H1 (cell line): Measurements from ENCODE around the gene EPG5. TPM values are rescaled to one million over a fixed set of nuclear protein-coding genes. Genes with fewer than 3 reads are reported as not detected.

Experiments used
- CTCF ChIA-PET: fragments of 300-600 bp; sonication (Branson Sonifier 250); formaldehyde crosslinking; loops from one replicate; lab custom pipeline; 2021; ENCODE audit not compliant: partially characterized antibody; lab: Charles Lee
- POLR2A ChIA-PET: fragments of 300-600 bp; sonication (Branson Sonifier 250); formaldehyde crosslinking; loops from one replicate; lab custom pipeline; 2021; ENCODE audit warnings: inconsistent platforms; ENCODE audit not compliant: partially characterized antibody; lab: Charles Lee
- DNase-seq, 2 experiments: peaks; one replicate each; pipeline versions ENCODE4 v3.0.0 to v3.0.0-alpha.2; 2010 to 2022; ENCODE audit warnings: low spot score in 2 of 2, low read depth in 1 of 2, mixed read lengths in 1 of 2
- FAIRE-seq: peaks from 2 replicates; lab custom pipeline; 2011; peaks lifted over from hg19 to GRCh38; lab: Jason Lieb, UNC
- H2AFZ ChIP-seq: 2 replicates; pipeline ENCODE4 v1.8.1; 2012; ENCODE audit warnings: low read length, inconsistent platforms
- H2AK5ac ChIP-seq: 2 replicates; pipeline ENCODE4 v1.6.1; 2013; ENCODE audit warnings: low read depth, low read length
- H2BK120ac ChIP-seq: replicated peaks from 2 replicates; pipeline ENCODE3; 2013; ENCODE audit warnings: low read depth, low read length, inconsistent platforms
- H2BK12ac ChIP-seq: 2 replicates; pipeline ENCODE4 v1.6.1; 2013; ENCODE audit warnings: low read depth, low read length
- H2BK15ac ChIP-seq: 2 replicates; pipeline ENCODE4 v1.6.1; 2013; ENCODE audit warnings: low read length
- H2BK20ac ChIP-seq: 2 replicates; pipeline ENCODE4 v1.6.1; 2013; ENCODE audit warnings: low read length
- H2BK5ac ChIP-seq: 2 replicates; pipeline ENCODE4 v1.6.1; 2013; ENCODE audit warnings: low read depth, low read length
- H3K14ac ChIP-seq: 2 replicates; pipeline ENCODE4 v1.6.1; 2013; ENCODE audit warnings: inconsistent platforms; ENCODE audit not compliant: insufficient read length
- H3K18ac ChIP-seq: 2 replicates; pipeline ENCODE4 v1.6.1; 2013; ENCODE audit warnings: low read length; ENCODE audit errors: extremely low read depth
- H3K23ac ChIP-seq: 2 replicates; pipeline ENCODE4 v1.6.1; 2013; ENCODE audit warnings: inconsistent platforms; ENCODE audit not compliant: insufficient read length
- H3K23me2 ChIP-seq: 2 replicates; pipeline ENCODE4 v1.6.1; 2013; ENCODE audit warnings: low read depth, low read length
- H3K27ac ChIP-seq: 2 replicates; pipeline ENCODE4 v1.6.1; 2011; ENCODE audit warnings: low read depth, low read length, inconsistent platforms
- H3K27me3 ChIP-seq, 4 experiments: replicated peaks in 1 of 4; 1 replicate in 1 of 4; 2 replicates in 3 of 4; pipeline versions ENCODE4 v1.6.1 to v1.8.1; 2011 to 2013; ENCODE audit warnings: low read length in 3 of 4, mild to moderate bottlenecking in 3 of 4, inconsistent platforms in 2 of 4, mixed read lengths in 2 of 4, moderate library complexity in 1 of 4; ENCODE audit not compliant: control insufficient read depth in 3 of 4, insufficient read depth in 3 of 4; ENCODE audit errors: extremely low read depth in 1 of 4
- H3K36me3 ChIP-seq, 4 experiments: 2 replicates each; pipeline versions ENCODE4 v1.6.1 to v1.8.1; 2011 to 2013; ENCODE audit warnings: mild to moderate bottlenecking in 4 of 4, low read length in 3 of 4, moderate library complexity in 2 of 4, control low read depth in 1 of 4, inconsistent platforms in 1 of 4; ENCODE audit not compliant: insufficient read depth in 4 of 4, control insufficient read depth in 2 of 4
- H3K4ac ChIP-seq: replicated peaks from 2 replicates; pipeline ENCODE3; 2013; ENCODE audit warnings: low read length, low read depth, mixed read lengths, inconsistent platforms; ENCODE audit not compliant: insufficient read length
- H3K4me1 ChIP-seq, 4 experiments: replicated peaks in 1 of 4; 1 replicate in 1 of 4; 2 replicates in 3 of 4; pipeline versions ENCODE4 v1.6.1 to v1.8.1; 2011 to 2013; ENCODE audit warnings: low read length in 3 of 4, inconsistent platforms in 2 of 4, mixed read lengths in 1 of 4; ENCODE audit not compliant: insufficient read depth in 4 of 4, control insufficient read depth in 3 of 4
- H3K4me2 ChIP-seq, 2 experiments: 2 replicates each; pipeline versions ENCODE4 v1.6.1 to v1.8.1; 2011 to 2013; ENCODE audit warnings: low read depth in 2 of 2, low read length in 2 of 2, control low read depth in 1 of 2, inconsistent platforms in 1 of 2, mild to moderate bottlenecking in 1 of 2; ENCODE audit not compliant: insufficient read depth in 1 of 2
- H3K4me3 ChIP-seq, 4 experiments: fragments of 200-600, 300-600 bp in 1 of 4; sonication (generic), shearing (Covaris generic), sonication (Bioruptor Twin) in 1 of 4; 2 replicates each; pipeline versions ENCODE4 v1.5.1 to v1.8.1; 2011 to 2016; ENCODE audit warnings: low read length in 4 of 4, low read depth in 3 of 4, control low read depth in 2 of 4, inconsistent platforms in 2 of 4, mild to moderate bottlenecking in 2 of 4, mixed read lengths in 1 of 4, moderate library complexity in 1 of 4; ENCODE audit not compliant: insufficient read depth in 2 of 4; ENCODE audit errors: extremely low read depth in 1 of 4
- H3K56ac ChIP-seq: replicated peaks from 2 replicates; pipeline ENCODE3; 2013; ENCODE audit warnings: low read depth, mild to moderate bottlenecking, mixed read lengths, low read length, inconsistent platforms; ENCODE audit not compliant: insufficient read length
- H3K79me1 ChIP-seq: 2 replicates; pipeline ENCODE4 v1.6.1; 2013; ENCODE audit warnings: low read depth, low read length, control low read depth
- H3K79me2 ChIP-seq, 2 experiments: 2 replicates each; pipeline versions ENCODE4 v1.6.1 to v1.8.1; 2012 to 2013; ENCODE audit warnings: low read length in 2 of 2, mild to moderate bottlenecking in 2 of 2, inconsistent platforms in 1 of 2; ENCODE audit not compliant: insufficient read depth in 2 of 2, control insufficient read depth in 1 of 2
- H3K9ac ChIP-seq, 4 experiments: replicated peaks in 1 of 4; 1 replicate in 1 of 4; 2 replicates in 3 of 4; pipeline versions ENCODE4 v1.6.1 to v1.8.1; 2011 to 2013; ENCODE audit warnings: low read depth in 3 of 4, low read length in 3 of 4, control low read depth in 2 of 4, mild to moderate bottlenecking in 2 of 4, moderate library complexity in 2 of 4, inconsistent platforms in 1 of 4; ENCODE audit errors: extremely low read depth in 1 of 4
- H3K9me3 ChIP-seq, 2 experiments: 2 replicates each; pipeline versions ENCODE4 v1.6.1 to v1.8.1; 2012 to 2013; ENCODE audit warnings: mild to moderate bottlenecking in 2 of 2, moderate library complexity in 2 of 2, control low read depth in 1 of 2, inconsistent platforms in 1 of 2, low read depth in 1 of 2, low read length in 1 of 2, mixed read lengths in 1 of 2; ENCODE audit not compliant: insufficient read depth in 2 of 2
- H4K20me1 ChIP-seq, 2 experiments: replicated peaks in 1 of 2; 2 replicates each; pipeline versions ENCODE3 to v1.8.1; 2011 to 2013; ENCODE audit warnings: inconsistent platforms in 2 of 2, low read length in 2 of 2, mild to moderate bottlenecking in 1 of 2; ENCODE audit not compliant: insufficient read depth in 2 of 2, control insufficient read depth in 1 of 2
- H4K5ac ChIP-seq: 2 replicates; pipeline ENCODE4 v1.6.1; 2013; ENCODE audit warnings: low read length, low read depth, mixed read lengths, inconsistent platforms; ENCODE audit not compliant: insufficient read length
- H4K8ac ChIP-seq: 2 replicates; pipeline ENCODE4 v1.8.0; 2013; ENCODE audit warnings: mild to moderate bottlenecking, moderate library complexity, low read length, inconsistent platforms; ENCODE audit not compliant: insufficient read depth; ENCODE audit errors: extremely low read depth
- H4K91ac ChIP-seq: replicated peaks from 2 replicates; pipeline ENCODE3; 2013; ENCODE audit warnings: low read length, mixed read lengths, inconsistent platforms; ENCODE audit not compliant: insufficient read length
- ASH2L ChIP-seq: fragments of 200-600, 300-600 bp; sonication (generic); IDR thresholded peaks from one replicate; pipeline ENCODE4 v1.7.1; 2017; ENCODE audit warnings: low read length
- BCL11A ChIP-seq, 2 experiments: IDR thresholded peaks; one replicate each; pipeline ENCODE4 v1.6.1; 2011; ENCODE audit warnings: low read depth in 2 of 2, low read length in 2 of 2, mild to moderate bottlenecking in 2 of 2
- BRCA1 ChIP-seq: IDR thresholded peaks from 2 replicates; pipeline ENCODE4 v1.6.1; 2012; ENCODE audit warnings: low read depth, low read length, improper control_type of control experiment
- CBX5 ChIP-seq: fragments of 300-800, 300-1000 bp; sonication (generic); IDR thresholded peaks from 2 replicates; pipeline ENCODE4 v1.7.1; 2016; ENCODE audit warnings: antibody characterized with exemption, low read length, low read depth
- CTBP2 ChIP-seq: IDR thresholded peaks from 2 replicates; pipeline ENCODE4 v1.7.0; 2011; ENCODE audit warnings: borderline replicate concordance, mild to moderate bottlenecking, moderate library complexity, mixed read lengths, low read length; ENCODE audit not compliant: insufficient read depth, insufficient read length
- EZH2 ChIP-seq: fragments of 200-600 bp; sonication (generic); IDR thresholded peaks from 2 replicates; pipeline ENCODE4 v1.7.1; 2012; ENCODE audit warnings: low read depth, mild to moderate bottlenecking, moderate library complexity, low read length, inconsistent platforms; ENCODE audit not compliant: severe bottlenecking
- FOSL1 ChIP-seq: IDR thresholded peaks from 2 replicates; pipeline ENCODE4 v1.6.1; 2011; ENCODE audit warnings: mild to moderate bottlenecking, low read depth, low read length, moderate library complexity; ENCODE audit not compliant: insufficient read depth
- POU5F1 ChIP-seq: IDR thresholded peaks from 2 replicates; pipeline ENCODE4 v1.6.1; 2011; ENCODE audit warnings: low read depth, mild to moderate bottlenecking, low read length, moderate library complexity
- SIN3A ChIP-seq, 2 experiments: IDR thresholded peaks in 1 of 2; conservative IDR thresholded peaks in 1 of 2; 2 replicates each; pipeline ENCODE4 v1.6.1; 2011 to 2012; ENCODE audit warnings: low read length in 2 of 2, improper control_type of control experiment in 1 of 2, low read depth in 1 of 2, mild to moderate bottlenecking in 1 of 2
- WGBS, 2 experiments: shearing (Covaris generic) in 1 of 2; methylation state at CpG; one replicate each; pipeline versions ENCODE4 v1.1.6 to v1.1.7; 2013 to 2015; ENCODE audit warnings: low lambda C conversion rate in 2 of 2, mixed read lengths in 2 of 2, inconsistent platforms in 1 of 2, low coverage in 1 of 2, missing lambda C conversion rate in 1 of 2; ENCODE audit not compliant: insufficient replicate concordance in 2 of 2, insufficient coverage in 1 of 2, insufficient read length in 1 of 2; ENCODE audit errors: extremely low coverage in 1 of 2, missing lambda C conversion rate in 1 of 2; 5-methylcytosine and 5-hydroxymethylcytosine counted together
- polyA plus RNA-seq, 7 experiments: library from polyadenylated mRNA; depleted of rRNA in 3 of 7; stranded (reverse) in 5 of 7; unstranded in 2 of 7; fragments of >200 nt in 5 of 7; fragments of 200-250 nt in 2 of 7; gene quantifications; 1 replicate in 5 of 7; 2 replicates in 1 of 7; 4 replicates in 1 of 7; pipeline versions ENCODE4 v1.2.1 to v1.2.3, GENCODE V29; 2011 to 2013; ENCODE audit warnings: missing spikeins in 2 of 7, mixed read lengths in 2 of 7
- total RNA-seq: library from RNA; stranded (reverse); fragmentation: NEBNext Ultra II Directional; extraction: Animal tissue kit (Norgen Biotek cat#: 25700); gene quantifications from 2 replicates; pipeline ENCODE4 v1.2.1, GENCODE V29; 2021
- TF ChIP-seq, protein P1 (sequence below): IDR thresholded peaks from 2 replicates; pipeline ENCODE4 v1.6.1; 2012; ENCODE audit warnings: inconsistent platforms

EPG5 gene
- total and polyA plus RNA-seq, 2 of the 8 experiments (the other 6 are each of a cell fraction or from before 2014, with no cell fraction given): 14.1 to 18.3 TPM

GRCh38 chr18:45913276-45913675, 53.9 kb downstream of the EPG5 start:
- Histone ChIP-seq H2AFZ (no peak overlapping the region), H2BK5ac (no peak overlapping the region), H3K9me3 (no peaks in the 10 kb centered on the region), H3K4me3 (no peak overlapping the region), H3K79me1 (no peaks in the 10 kb centered on the region), H3K56ac (no peak overlapping the region), H3K4ac (no peak overlapping the region), H2BK15ac (no peak overlapping the region), H3K4me1 (no peaks in the 10 kb centered on the region), H3K14ac (no peak overlapping the region), H4K5ac (no peak overlapping the region), H3K23me2 (no peaks in the 10 kb centered on the region), H2BK12ac (no peak overlapping the region), H4K8ac (no peak overlapping the region), H3K27ac (no peak overlapping the region), H2BK120ac (no peak overlapping the region), H3K36me3 (peaks cover 6 to 37% (median 26%) of the 10 kb centered on the region in 4 experiments), H3K4me2 (no peak overlapping the region), H4K20me1 (no peaks in the 10 kb centered on the region), H3K79me2 (no peaks in the 10 kb centered on the region), H4K91ac (no peak overlapping the region), H2BK20ac (no peak overlapping the region), H3K27me3 (no peaks in the 10 kb centered on the region), H3K9ac (no peak overlapping the region), H2AK5ac (no peak overlapping the region), H3K23ac (no peak overlapping the region), H3K18ac (no peak overlapping the region)
- POLR2A ChIA-PET: no interaction called here
- TF ChIP-seq CTBP2 (no peak), FOSL1 (no peak), CBX5 (no peak), ASH2L (no peak), EZH2 (no peak), BRCA1 (no peak), SIN3A (conservative IDR thresholded peaks at IDR 0.05 in 1 of 2, IDR thresholded peaks at IDR 0.05 in 1 of 2; ENCODE audit: low read depth in 1 of 2, low read length in 2 of 2) (no peak), POU5F1 (no peak), BCL11A (IDR thresholded peaks at IDR 0.05; ENCODE audit: low read depth in 2 of 2, low read length in 2 of 2) (no peak)
- TF ChIP-seq, protein P1, sequence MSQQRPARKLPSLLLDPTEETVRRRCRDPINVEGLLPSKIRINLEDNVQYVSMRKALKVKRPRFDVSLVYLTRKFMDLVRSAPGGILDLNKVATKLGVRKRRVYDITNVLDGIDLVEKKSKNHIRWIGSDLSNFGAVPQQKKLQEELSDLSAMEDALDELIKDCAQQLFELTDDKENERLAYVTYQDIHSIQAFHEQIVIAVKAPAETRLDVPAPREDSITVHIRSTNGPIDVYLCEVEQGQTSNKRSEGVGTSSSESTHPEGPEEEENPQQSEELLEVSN: no peak
- 93% methylated on average over 4 of the region's 4 CpGs; no CpG with 5 or more reads in 1 of the 2 experiments for WGBS, 2 experiments
- no peak for DNase-seq
- FAIRE-seq: no peak
- CTCF ChIA-PET: interaction anchor here (0.6 to 1.9 kb wide), 9 partner anchors 10 to 248 kb away, joined by 3 to 12 read pairs (median 4); no protein-coding TSS in a partner anchor
